Retinal pigment epithelial cell (primary cell): Measurements from ENCODE around the gene MTERF2.

Experiments
- DNase-seq: peaks from one replicate; pipeline ENCODE4 v3.0.0-alpha.2; 2010; ENCODE audit warnings: low read depth
- H3K4me3 ChIP-seq: 2 replicates; pipeline ENCODE4 v1.5.1; 2011; ENCODE audit warnings: mild to moderate bottlenecking, low read length, control low read depth, moderate library complexity
- CTCF ChIP-seq: conservative IDR thresholded peaks from 2 replicates; pipeline ENCODE4 v1.5.1; 2011; ENCODE audit warnings: low read depth, low read length, control low read depth, inconsistent platforms

MTERF2 gene

GRCh38 chr12:106987846-106988245 lies 900 bp upstream of the MTERF2 start:
- no peak overlapping the region for H3K4me3 ChIP-seq
- no peak for TF ChIP-seq CTCF
- no peak for DNase-seq

- DNase-seq = no peak
- TF ChIP-seq CTCF = no peak
- peak overlapping the region; percentile 69 for H3K4me3 ChIP-seq
Observed at GRCh38 chr12:106986135-106986534, 811 bp downstream of the MTERF2 start.

GRCh38 chr12:106985479-106985878 lies 1.5 kb downstream of the MTERF2 start:
- no peak for TF ChIP-seq CTCF
- no peak for DNase-seq
- no peak overlapping the region for H3K4me3 ChIP-seq

- DNase-seq = no peak
- no peak overlapping the region for H3K4me3 ChIP-seq
- no peak for TF ChIP-seq CTCF
Observed at GRCh38 chr12:106984588-106985137, 2.3 kb downstream of the MTERF2 start.

GRCh38 chr12:106982229-106982628 lies 4.7 kb downstream of the MTERF2 start:
- no peak for TF ChIP-seq CTCF
- DNase-seq = no peak

GRCh38 chr12:106981788-106982187 lies 5.2 kb downstream of the MTERF2 start:
- no peak for TF ChIP-seq CTCF
- no peak for DNase-seq

More at GRCh38 chr12:106982229-106982628, 4.7 kb downstream of the MTERF2 start:
- H3K4me3 ChIP-seq = no peak overlapping the region

GRCh38 chr12:106980944-106981343 lies 6.0 kb downstream of the MTERF2 start:
- DNase-seq = no peak
- no peak for TF ChIP-seq CTCF
- no peak overlapping the region for H3K4me3 ChIP-seq

More at GRCh38 chr12:106981788-106982187, 5.2 kb downstream of the MTERF2 start:
- no peak overlapping the region for H3K4me3 ChIP-seq
